SK-N-MC (cell line): ENCODE data around the gene RRAGC.

Experiments
- EZH2 ChIP-seq: fragments of 200-600 bp; sonication (generic); IDR thresholded peaks from one replicate; pipeline ENCODE4 v1.6.1; 2017; ENCODE audit warnings: antibody characterized with exemption
- POLR2AphosphoS5 ChIP-seq: IDR thresholded peaks from 2 replicates; pipeline ENCODE4 v1.6.1; 2012; ENCODE audit warnings: mild to moderate bottlenecking, low read depth, low read length, borderline replicate concordance

- TF ChIP-seq POLR2AphosphoS5 (no peak), EZH2 (no peak)
Measured at GRCh38 chr1:38826886-38827285, 32.7 kb downstream of the RRAGC start.
